Ishikawa (cell line): Measurements from ENCODE around the gene UCHL3.

ENCODE experiments used
- CEBPB ChIP-seq: IDR thresholded peaks from 2 replicates; pipeline ENCODE4 v1.6.1; 2012
- CREB1 ChIP-seq: IDR thresholded peaks from 2 replicates; pipeline ENCODE4 v1.6.1; 2012; ENCODE audit warnings: low read depth
- EGR1 ChIP-seq: IDR thresholded peaks from 2 replicates; pipeline ENCODE4 v1.6.1; 2012
- EP300 ChIP-seq: IDR thresholded peaks from 2 replicates; pipeline ENCODE4 v1.6.1; 2012; ENCODE audit warnings: borderline replicate concordance
- FOXM1 ChIP-seq: IDR thresholded peaks from 2 replicates; pipeline ENCODE4 v1.6.1; 2012; ENCODE audit warnings: low read depth, borderline replicate concordance
- MAX ChIP-seq: IDR thresholded peaks from 2 replicates; pipeline ENCODE4 v1.6.1; 2012
- NFIC ChIP-seq: IDR thresholded peaks from 2 replicates; pipeline ENCODE4 v1.6.1; 2012
- RAD21 ChIP-seq: IDR thresholded peaks from 2 replicates; pipeline ENCODE4 v1.6.1; 2012; ENCODE audit warnings: low read depth
- TAF1 ChIP-seq: IDR thresholded peaks from 2 replicates; pipeline ENCODE4 v1.6.1; 2012; ENCODE audit warnings: low read depth, mild to moderate bottlenecking
- TCF12 ChIP-seq: IDR thresholded peaks from 2 replicates; pipeline ENCODE4 v1.6.1; 2012; ENCODE audit warnings: low read depth
- TEAD4 ChIP-seq: IDR thresholded peaks from 2 replicates; pipeline ENCODE4 v1.6.1; 2012
- YY1 ChIP-seq: IDR thresholded peaks from 2 replicates; pipeline ENCODE4 v1.6.1; 2012; ENCODE audit warnings: low read depth
- ZBTB7A ChIP-seq: IDR thresholded peaks from 2 replicates; pipeline ENCODE4 v1.6.1; 2012; ENCODE audit warnings: low read depth
- TF ChIP-seq, protein P1 (sequence below): IDR thresholded peaks from 2 replicates; pipeline ENCODE4 v1.6.1; 2012
- TF ChIP-seq, protein P2 (sequence below): IDR thresholded peaks from 2 replicates; pipeline ENCODE4 v1.6.1; 2012; ENCODE audit warnings: low read depth, mild to moderate bottlenecking

UCHL3 gene

GRCh38 chr13:75637181-75637750 lies 87.7 kb downstream of the UCHL3 start:
- TF ChIP-seq FOXM1 (no peak), MAX (peak; percentile 34; the same call in 1 of the 2 replicates), EGR1 (no peak), YY1 (no peak), TAF1 (no peak), NFIC (no peak)

DNA sequence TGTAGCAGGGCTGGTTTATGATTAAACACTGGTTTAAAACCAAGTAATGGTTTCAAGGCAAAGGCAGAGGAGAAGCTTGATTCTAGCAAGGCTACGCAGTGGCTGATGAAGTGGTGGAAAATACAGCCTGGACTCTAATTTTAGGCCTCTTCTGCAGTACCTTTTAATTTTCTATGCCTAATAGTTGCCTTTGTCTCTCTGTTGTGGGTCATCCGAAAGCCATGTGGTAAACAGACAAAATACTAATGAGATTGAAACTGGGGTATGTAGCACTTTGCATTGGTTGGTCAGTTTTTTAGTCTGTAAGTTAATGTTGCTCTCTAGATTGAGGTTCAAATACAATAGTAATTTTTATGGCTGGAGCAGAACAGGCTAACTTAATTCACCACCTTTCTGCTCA lies 89.9 kb downstream of the UCHL3 start:
- no peak for TF ChIP-seq CEBPB

- TF ChIP-seq ZBTB7A, result no peak
- TF ChIP-seq EGR1, result no peak
Measured at GRCh38 chr13:75641026-75641425, 91.4 kb downstream of the UCHL3 start.

- TF ChIP-seq TEAD4, result no peak
- TF ChIP-seq, protein P1, sequence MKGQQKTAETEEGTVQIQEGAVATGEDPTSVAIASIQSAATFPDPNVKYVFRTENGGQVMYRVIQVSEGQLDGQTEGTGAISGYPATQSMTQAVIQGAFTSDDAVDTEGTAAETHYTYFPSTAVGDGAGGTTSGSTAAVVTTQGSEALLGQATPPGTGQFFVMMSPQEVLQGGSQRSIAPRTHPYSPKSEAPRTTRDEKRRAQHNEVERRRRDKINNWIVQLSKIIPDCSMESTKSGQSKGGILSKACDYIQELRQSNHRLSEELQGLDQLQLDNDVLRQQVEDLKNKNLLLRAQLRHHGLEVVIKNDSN, result no peak
- TF ChIP-seq RAD21, result no peak
- no peak for TF ChIP-seq YY1
- TF ChIP-seq, protein P2, sequence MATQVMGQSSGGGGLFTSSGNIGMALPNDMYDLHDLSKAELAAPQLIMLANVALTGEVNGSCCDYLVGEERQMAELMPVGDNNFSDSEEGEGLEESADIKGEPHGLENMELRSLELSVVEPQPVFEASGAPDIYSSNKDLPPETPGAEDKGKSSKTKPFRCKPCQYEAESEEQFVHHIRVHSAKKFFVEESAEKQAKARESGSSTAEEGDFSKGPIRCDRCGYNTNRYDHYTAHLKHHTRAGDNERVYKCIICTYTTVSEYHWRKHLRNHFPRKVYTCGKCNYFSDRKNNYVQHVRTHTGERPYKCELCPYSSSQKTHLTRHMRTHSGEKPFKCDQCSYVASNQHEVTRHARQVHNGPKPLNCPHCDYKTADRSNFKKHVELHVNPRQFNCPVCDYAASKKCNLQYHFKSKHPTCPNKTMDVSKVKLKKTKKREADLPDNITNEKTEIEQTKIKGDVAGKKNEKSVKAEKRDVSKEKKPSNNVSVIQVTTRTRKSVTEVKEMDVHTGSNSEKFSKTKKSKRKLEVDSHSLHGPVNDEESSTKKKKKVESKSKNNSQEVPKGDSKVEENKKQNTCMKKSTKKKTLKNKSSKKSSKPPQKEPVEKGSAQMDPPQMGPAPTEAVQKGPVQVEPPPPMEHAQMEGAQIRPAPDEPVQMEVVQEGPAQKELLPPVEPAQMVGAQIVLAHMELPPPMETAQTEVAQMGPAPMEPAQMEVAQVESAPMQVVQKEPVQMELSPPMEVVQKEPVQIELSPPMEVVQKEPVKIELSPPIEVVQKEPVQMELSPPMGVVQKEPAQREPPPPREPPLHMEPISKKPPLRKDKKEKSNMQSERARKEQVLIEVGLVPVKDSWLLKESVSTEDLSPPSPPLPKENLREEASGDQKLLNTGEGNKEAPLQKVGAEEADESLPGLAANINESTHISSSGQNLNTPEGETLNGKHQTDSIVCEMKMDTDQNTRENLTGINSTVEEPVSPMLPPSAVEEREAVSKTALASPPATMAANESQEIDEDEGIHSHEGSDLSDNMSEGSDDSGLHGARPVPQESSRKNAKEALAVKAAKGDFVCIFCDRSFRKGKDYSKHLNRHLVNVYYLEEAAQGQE, result no peak
- TF ChIP-seq MAX, result no peak
- TF ChIP-seq TCF12, result no peak
- no peak for TF ChIP-seq ZBTB7A
- no peak for TF ChIP-seq CEBPB
- TF ChIP-seq EGR1, result no peak
- TF ChIP-seq NFIC, result no peak
- no peak for TF ChIP-seq TAF1
- no peak for TF ChIP-seq EP300
Measured at GRCh38 chr13:75643182-75643581, 93.6 kb downstream of the UCHL3 start.

GRCh38 chr13:75643693-75644092 lies 94.1 kb downstream of the UCHL3 start:
- no peak for TF ChIP-seq EP300
- TF ChIP-seq TEAD4, result no peak
- TF ChIP-seq CREB1, result no peak
- no peak for TF ChIP-seq MAX
- TF ChIP-seq EGR1, result no peak
- TF ChIP-seq, protein P2, result no peak
- TF ChIP-seq ZBTB7A, result no peak
- no peak for TF ChIP-seq TCF12
- TF ChIP-seq, protein P1, result no peak
- TF ChIP-seq FOXM1, result no peak
- no peak for TF ChIP-seq NFIC
- TF ChIP-seq TAF1, result no peak
- no peak for TF ChIP-seq RAD21
- no peak for TF ChIP-seq CEBPB
- no peak for TF ChIP-seq YY1

DNA sequence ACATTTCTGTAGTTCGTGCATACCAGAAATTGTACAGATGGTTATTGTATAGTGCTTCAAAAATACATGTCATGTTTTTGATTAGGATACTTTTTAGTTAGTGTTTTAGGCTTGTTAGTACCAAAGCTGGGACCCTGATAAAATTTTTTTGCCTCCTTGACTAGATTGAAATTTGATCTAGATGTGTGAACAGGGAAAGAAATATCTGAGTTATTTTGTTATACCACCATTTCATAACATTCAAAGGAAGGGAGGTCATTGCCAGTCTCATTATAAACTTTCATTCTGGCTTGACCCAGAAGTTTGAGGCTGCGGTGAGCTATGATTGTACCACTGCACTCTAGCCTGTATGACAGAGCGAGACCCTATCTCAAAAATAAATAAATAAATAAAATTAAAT lies 95.5 kb downstream of the UCHL3 start:
- TF ChIP-seq FOXM1 (no peak), RAD21 (no peak), CEBPB (no peak), TEAD4 (no peak), ZBTB7A (no peak), CREB1 (no peak)
- TF ChIP-seq, protein P2, result no peak
